ENCODE data around the gene MYH6.
"Not testable (repeated sequence)": the region's sequence is repeated elsewhere in the genome, so short reads cannot be mapped to it uniquely, and the experiment has no call there.

MYH6 gene

DNA sequence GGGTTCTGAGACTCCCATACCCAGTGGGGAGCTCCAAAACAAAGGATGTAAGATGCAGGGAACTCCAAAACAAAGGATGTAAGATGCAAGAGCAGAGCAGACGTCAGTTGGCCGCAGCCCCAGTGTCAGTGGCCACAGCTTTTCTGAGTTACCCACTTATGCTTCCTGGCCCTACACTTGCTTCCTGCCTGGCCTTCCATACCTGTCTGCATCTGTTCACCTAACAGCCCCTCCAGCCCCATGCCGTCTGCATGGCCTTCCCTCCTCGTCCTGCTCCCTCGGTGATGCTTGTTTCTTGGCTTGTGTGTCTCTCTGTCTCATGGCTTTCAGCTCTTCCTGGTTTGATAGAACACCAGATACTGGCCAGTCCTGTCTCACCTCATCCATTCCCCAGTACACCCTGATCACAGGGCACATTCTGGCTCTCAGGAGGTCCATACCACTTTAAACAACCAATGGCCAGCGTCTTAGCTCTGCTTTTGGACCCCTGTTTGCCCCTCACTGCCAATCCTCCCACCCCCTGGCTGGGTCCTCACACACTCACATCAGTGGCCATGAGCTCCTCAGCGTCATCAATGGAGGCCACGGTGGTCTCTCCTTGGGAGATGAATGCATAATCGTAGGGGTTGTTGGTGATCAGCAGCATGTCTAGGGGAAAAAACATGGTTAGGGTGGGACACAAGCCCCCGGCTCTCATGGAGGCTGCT lies 22.1 kb upstream of the MYH6 start:
- TF ChIP-seq, protein P1, sequence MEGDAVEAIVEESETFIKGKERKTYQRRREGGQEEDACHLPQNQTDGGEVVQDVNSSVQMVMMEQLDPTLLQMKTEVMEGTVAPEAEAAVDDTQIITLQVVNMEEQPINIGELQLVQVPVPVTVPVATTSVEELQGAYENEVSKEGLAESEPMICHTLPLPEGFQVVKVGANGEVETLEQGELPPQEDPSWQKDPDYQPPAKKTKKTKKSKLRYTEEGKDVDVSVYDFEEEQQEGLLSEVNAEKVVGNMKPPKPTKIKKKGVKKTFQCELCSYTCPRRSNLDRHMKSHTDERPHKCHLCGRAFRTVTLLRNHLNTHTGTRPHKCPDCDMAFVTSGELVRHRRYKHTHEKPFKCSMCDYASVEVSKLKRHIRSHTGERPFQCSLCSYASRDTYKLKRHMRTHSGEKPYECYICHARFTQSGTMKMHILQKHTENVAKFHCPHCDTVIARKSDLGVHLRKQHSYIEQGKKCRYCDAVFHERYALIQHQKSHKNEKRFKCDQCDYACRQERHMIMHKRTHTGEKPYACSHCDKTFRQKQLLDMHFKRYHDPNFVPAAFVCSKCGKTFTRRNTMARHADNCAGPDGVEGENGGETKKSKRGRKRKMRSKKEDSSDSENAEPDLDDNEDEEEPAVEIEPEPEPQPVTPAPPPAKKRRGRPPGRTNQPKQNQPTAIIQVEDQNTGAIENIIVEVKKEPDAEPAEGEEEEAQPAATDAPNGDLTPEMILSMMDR (IDR thresholded peaks at IDR 0.05): no peak
- Histone ChIP-seq H3K27ac (no peak overlapping the region), H3K4me3 (no peak overlapping the region)
- no peak for DNase-seq (ENCODE audit: low spot score)

- DNase-seq (ENCODE audit: low spot score): no peak
- no peak overlapping the region for H3K4me3 ChIP-seq
- TF ChIP-seq, protein P1 (IDR thresholded peaks at IDR 0.05): no peak
- H3K27ac ChIP-seq: no peak overlapping the region
These were observed 20.8 kb upstream of the MYH6 start for GRCh38 chr14:23428686-23429495.

DNA sequence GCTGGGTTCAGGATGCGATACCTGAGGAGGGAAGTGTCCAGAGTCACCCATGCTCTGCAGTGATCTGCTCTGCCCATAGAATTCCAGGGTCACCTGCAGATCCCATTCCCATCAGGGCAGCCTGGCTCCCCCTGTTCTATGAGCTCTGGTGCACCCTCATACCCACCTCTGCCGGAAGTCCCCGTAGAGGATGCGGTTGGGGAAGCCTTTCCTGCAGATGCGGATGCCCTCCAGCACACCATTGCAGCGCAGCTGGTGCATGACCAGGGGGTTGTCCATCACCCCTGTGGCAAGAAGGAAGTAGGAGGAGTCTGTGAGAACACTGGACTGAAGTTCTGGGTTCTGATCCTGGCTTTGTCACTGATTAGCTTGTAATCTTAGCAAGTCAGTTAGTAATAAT lies 17.7 kb upstream of the MYH6 start:
- not testable (repeated sequence) for H3K4me3 ChIP-seq; H3K27ac ChIP-seq; DNase-seq (ENCODE audit: low spot score)

- TF ChIP-seq, protein P1 (IDR thresholded peaks at IDR 0.05): no peak
- Histone ChIP-seq H3K4me3 (no peak overlapping the region), H3K27ac (no peak overlapping the region)
- no peak for DNase-seq (ENCODE audit: low spot score)
These were observed 17.1 kb upstream of the MYH6 start for GRCh38 chr14:23425169-23425568.

GRCh38 chr14:23423657-23424056 lies 15.6 kb upstream of the MYH6 start:
- DNase-seq (ENCODE audit: low spot score): no peak
- Histone ChIP-seq H3K27ac (no peak overlapping the region), H3K4me3 (no peak overlapping the region)
- TF ChIP-seq, protein P1 (IDR thresholded peaks at IDR 0.05): no peak

DNA sequence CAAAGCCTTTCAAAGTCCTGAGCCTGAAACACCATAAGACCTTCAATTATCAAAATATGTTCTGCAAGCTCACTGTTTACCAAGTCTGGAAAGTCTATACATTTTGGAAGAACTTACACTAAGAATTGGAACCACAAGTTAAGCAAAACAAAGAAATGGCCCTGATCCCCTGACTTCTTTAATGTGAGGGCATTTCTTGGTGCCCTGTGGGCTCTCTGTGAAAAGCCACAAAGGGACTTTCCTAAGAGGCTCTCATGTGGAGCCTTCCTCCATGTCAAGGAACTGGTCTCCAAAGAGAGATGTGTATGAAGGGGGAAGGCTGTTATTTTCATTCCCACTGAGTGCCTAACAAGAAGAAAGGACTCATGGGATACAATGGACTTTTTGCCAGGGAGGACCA lies 13.5 kb upstream of the MYH6 start:
- no peak for DNase-seq (ENCODE audit: low spot score)
- TF ChIP-seq, protein P1 (IDR thresholded peaks at IDR 0.05): no peak
- H3K27ac ChIP-seq: no peak overlapping the region

GRCh38 chr14:23419646-23420045 lies 11.6 kb upstream of the MYH6 start:
- not testable (repeated sequence) for H3K27ac ChIP-seq; H3K4me3 ChIP-seq; DNase-seq (ENCODE audit: low spot score)

More for the DNA sequence above, 13.5 kb upstream of the MYH6 start:
- no peak overlapping the region for H3K4me3 ChIP-seq

GRCh38 chr14:23418021-23418420 lies 9.9 kb upstream of the MYH6 start:
- no peak for DNase-seq (ENCODE audit: low spot score)
- Histone ChIP-seq H3K4me3 (no peak overlapping the region), H3K27ac (no peak overlapping the region)
- TF ChIP-seq, protein P1 (IDR thresholded peaks at IDR 0.05): no peak

GRCh38 chr14:23417269-23417668 lies 9.2 kb upstream of the MYH6 start:
- not testable (repeated sequence) for DNase-seq (ENCODE audit: low spot score); H3K4me3 ChIP-seq; H3K27ac ChIP-seq

Measured in coronary artery (tissue), 2 donors.